ENCODE results near the gene DCAF6.
"Not testable (repeated sequence)": the region's sequence is repeated elsewhere in the genome, so short reads cannot be mapped to it uniquely, and the experiment has no call there.

The DCAF6 gene

DNA sequence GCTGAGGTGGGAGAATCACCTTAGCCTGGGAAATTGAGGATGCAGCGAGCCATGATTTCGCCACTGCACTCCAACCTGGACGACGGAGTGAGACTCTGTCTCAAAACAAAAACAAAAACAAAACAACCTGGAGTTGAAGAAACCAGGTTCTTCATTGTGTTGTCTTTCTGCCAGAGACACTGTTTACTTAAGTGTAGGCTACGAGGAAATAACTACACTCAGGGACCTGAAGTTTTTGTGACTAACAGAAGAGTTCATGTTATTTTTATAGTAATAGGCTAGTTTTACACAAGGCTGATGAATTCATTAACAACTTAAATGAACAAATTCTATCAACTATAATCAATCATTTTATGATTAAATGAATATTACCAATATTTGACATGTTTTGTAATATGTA, 98.9 kb downstream of the DCAF6 start:
- DNase-seq = no peak

DNA sequence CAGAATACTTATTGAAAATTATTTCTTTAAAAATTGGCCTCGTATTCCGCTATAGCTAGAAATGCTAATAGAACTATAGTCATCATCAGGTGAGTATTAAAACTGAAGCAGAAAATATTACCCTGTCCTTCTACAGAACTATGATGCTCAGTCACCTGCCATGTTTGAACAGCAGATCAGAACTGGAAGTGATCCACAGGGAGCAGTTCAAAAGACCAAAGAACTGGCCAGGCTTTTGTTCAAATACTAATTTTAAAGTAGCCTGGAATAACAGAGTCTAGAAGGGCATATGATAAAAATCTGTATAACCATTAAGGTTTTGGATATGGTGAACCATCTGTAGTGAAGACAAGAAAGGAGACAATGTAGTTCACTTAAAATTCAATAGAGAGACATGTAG, 105.9 kb downstream of the DCAF6 start:
- no peak for DNase-seq

DNA sequence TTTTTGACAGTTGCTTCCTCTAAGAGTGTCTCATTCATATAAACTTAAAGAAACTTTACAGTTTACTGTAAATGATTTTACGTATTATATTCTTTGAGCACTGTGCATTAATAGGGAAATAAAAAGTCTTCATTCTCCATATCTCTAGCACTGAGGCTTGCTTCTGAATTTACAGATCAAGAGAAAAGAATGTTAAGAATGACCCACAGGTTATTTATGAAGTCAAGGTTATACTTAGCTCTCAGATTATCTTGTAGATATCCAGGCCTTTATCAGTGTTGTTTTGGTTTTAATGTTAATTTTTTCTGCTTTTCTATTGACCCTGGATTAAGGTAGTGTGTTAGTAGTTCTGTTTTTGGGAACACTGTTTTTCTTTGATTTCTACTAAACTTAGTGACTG, 108.8 kb downstream of the DCAF6 start:
- no peak for DNase-seq

DNA sequence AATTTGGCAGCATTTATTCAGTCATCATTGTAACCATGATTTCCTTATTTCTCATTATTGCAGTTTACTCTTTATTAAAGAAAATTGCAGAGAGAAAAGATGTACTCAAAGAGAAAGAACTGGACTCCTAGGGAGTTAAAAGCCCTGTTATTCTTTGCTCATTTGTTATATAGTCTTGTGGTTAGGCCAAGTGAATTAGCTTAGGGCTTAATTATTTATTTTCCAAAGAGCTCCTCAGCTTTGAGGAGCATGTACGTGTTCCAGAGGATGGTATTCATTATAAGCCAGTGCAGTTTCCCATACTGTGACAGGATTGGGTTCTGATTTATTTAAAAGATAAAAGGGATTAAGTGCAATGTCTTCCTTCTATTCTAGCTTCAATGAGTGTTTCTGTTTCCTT, 113.8 kb downstream of the DCAF6 start:
- DNase-seq = no peak

DNA sequence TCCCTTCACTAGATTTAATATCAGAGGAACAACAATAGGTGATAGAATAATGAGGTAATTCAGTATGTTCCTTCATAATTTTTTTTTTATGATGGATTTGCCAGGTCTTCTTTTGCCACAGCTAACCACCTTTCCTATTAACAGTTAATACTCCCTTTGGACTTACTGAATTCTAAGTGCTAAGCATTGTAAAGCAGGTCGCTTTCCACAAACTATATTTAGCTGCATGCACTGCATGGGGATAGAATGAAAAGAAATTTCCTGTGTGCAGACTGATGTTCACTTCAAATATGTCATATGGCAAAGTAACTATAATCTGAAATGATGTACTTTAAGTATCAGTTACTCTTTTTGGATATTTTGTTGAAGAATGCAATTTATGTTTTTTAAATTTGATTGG, 114.4 kb downstream of the DCAF6 start:
- no peak for DNase-seq

DNA sequence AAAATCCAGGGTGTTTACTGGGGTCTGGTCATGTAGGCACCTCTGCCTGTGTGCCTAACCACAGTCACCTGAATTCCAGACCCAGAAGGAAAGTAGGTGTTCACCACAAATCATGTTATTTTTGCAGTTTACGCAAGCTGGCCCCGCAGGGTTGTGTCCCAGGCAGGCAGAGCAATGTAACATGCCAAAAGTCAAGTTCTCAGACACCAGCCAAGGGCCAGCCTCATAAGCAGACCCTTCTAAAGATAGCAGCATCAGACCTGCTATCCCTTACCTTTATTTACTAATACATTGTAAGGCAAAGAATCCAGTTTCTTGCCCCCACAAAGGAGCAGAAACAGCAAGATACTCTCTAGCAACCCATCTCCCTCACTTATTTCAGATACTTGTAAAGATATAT, 117.2 kb downstream of the DCAF6 start:
- no peak for DNase-seq

DNA sequence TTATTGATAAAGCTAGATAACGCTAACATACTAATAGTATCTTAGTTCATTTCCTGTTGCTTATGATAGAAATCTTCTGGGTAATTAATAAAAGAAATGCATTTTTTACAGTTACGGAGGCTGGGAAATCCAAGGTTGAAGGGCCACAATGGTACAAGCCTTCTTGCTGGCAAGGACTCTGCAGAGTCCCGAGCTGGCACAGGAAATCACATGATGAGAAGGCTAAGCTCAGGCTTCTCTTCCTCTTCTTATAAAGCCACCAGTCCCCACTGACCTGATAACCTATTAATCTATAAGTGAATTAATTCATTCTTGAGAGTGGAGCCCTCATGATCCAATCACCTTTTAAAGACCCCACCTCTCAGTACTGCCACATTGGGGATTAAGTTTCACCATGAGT, 117.6 kb downstream of the DCAF6 start:
- DNase-seq = no peak

DNA sequence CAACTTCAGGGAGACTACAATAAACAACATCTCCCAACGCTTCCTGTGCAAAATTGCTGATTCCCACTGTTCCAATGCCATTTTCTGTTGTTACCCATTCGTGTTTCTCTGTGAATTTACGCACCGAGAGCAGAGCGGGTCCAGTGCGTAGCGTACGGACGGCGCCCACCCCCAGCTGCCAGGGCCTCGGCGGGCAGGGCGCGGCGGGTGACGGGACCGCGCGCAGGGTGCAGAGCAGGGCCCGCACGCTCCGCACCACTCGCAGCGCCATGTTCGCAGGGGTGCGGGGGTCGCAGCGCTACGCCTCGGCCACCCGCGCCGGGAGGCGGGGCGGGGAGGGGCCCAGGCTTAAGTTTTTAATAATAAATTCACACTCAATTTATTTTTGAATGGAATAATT, 119.7 kb downstream of the DCAF6 start:
- DNase-seq = not testable (repeated sequence)

DNA sequence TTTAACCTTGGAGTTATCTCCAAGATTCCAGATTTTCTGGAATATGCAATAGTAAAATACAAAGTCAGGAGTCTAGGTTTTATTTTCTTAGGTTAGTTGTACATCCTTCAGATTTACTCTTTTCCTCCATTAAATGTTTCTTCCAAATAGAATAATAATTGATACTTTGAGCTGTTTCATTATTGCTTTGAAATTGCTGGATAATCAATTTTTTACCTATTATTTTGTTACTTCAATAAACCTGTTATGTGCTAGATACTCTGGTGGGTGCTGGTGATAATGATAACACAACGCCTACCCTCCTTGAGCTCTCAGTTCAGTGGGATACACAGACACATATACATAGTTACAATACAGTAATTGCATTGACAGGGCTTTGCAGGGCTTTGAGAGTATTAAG, 120.9 kb downstream of the DCAF6 start:
- no peak for DNase-seq

DNA sequence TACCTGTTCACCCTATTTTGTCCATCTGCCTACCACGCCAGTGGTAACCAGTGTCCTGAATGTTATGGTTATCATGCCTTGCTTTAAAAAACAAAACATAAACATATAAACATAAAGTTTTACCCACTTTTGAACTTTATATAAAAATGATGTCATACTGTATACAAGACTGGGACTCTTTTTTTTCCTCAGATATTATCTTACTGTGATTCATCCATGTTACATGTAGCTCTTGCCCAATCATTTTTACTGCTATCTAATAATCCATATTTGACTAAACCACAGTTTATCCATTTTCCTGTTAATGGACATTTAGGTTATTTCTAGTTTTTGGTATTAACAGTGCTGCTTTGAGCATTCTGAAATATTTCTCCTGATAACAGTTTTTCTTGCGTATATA, 121.4 kb downstream of the DCAF6 start:
- DNase-seq = no peak

DNA sequence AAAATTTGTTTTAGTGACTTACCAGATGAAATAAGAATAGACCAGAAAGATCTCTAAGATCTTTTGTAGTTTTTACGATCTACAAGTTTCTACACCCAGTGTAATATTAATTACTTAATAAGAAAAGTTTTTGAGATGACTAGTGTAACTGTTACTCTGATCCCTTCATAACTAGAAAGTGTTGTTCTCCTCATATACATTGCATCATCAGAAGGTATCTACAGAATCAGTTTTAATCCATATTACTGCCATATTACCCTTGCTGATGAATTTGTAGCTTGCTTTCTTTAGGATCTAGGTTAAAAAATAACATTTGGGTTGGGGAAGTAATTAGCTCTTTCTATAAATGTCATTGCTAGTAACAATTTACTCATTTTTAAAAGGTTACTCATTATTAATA, 127.7 kb downstream of the DCAF6 start:
- DNase-seq = no peak

DNA sequence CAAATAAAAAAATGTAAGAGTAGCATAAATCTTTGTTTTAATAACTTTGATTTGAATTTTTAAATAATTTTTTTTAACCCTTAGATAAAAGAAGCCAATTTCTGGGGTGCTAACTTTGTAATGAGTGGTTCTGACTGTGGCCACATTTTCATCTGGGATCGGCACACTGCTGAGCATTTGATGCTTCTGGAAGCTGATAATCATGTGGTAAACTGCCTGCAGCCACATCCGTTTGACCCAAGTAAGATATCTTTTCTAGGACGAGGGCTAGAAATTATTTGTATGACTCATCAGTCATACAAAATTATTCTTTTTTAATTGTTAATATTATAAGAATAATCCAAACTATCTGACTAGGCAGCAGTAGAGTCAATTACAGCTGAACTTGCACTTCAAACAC, 129.0 kb downstream of the DCAF6 start:
- DNase-seq = no peak

DNA sequence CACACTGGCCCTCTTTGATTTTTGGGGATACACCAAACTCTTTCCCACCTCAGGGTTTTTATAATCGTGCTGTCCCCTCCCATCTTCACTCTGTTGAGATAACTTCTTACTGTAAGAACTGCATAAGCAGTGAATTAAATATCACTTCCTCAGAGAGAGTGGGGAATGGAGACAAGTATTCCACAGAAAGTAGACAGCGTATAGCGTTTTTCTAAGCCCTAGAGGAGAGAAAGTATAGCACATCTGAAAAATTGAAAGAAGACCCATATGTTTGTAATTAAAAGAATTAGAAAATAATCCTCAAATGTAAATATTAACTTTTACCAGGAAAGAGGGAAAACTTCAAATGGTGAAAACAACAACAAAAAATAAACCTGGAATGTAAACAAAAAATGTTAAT, 132.9 kb downstream of the DCAF6 start:
- DNase-seq = no peak

DNA sequence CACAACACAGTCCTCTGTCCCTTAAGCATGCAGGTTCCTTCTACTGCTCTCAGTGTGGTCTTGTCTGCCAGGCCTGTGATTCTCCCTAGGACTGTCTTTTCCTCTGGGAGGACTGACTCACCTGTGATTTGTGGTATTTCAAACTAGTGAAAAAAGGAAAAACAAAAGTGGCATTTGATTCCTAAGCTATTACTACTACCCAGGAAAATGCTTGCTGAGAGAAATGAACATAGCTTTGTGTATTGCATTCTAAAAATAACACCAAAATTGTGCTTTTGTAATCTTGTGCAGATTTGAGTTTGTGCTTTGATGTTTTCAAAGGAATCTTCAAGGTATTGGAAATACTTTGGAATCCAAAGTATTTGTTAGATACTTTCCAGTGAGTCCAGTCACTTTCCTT, 143.3 kb downstream of the DCAF6 start:
- DNase-seq = no peak

DNA sequence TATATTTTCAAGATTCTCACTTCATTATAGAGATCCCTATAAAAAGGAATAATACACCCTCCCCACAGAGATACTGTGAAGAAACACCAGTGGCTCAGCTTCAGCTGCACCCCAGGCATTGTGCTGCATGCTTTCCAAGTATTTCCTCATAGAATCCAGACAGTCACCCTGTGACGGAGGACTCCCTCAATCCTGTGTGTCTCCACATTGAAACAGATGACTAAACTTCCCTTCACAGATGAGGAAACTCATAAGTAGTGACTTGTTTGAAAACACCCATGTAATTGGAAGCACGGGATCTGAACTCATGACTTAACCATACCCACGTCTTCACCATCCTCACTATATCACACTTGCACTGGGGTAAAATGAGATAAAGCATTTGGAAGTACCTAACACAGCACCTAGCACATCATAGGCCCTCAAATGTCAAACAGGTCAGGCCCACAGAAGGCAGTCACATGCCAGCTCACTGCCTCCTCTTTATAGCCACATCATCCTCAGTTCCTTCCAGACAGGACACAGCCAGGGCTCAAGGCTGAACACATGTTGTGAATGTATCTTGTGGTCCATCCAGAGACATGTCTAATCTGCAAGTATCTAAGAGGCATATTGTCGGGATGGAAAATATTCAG, 145.0 kb downstream of the DCAF6 start:
- no peak for DNase-seq

DNA sequence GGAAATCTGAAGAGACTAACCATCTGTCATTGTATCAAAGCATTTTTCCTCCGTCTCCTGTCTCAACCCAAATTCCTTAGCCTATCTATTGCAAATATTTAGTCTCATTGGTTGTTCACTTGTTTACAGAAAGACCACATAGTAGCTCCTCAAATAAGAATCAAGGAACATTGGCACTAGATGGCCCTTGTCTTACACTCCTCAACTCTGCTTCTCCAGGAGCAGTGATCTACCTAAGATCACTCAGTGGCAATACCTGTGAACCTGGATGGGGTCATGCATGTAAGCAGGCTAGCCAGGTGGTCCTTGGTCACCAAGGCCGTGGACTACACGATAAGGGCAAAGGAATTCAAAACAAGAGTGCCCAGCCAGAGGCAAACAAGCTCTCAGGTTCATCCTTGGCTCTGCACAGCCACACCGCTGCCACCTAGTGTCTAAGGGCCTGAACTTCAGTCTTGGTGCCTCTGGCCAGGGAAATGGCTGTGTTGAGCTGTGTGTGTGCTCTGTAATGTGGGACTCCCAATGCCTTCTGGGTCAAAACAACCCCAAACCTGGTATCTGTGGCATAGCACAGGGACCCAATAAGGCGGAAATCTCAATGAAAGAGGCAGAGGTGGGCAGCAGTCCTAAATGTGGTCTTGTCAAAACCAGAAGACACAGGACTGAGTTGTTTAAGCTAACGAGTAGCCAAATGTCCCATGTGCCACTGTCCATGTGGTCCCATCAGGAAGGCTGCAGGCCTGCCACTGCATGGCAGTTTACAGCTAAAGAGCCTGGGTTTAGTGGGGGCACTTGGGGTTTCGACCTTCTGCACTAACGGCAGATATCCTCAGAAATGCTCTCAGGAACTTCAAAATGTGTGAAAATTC, 145.8 kb downstream of the DCAF6 start:
- peak in 1 of 2 experiments; percentile 42 for DNase-seq

DNA sequence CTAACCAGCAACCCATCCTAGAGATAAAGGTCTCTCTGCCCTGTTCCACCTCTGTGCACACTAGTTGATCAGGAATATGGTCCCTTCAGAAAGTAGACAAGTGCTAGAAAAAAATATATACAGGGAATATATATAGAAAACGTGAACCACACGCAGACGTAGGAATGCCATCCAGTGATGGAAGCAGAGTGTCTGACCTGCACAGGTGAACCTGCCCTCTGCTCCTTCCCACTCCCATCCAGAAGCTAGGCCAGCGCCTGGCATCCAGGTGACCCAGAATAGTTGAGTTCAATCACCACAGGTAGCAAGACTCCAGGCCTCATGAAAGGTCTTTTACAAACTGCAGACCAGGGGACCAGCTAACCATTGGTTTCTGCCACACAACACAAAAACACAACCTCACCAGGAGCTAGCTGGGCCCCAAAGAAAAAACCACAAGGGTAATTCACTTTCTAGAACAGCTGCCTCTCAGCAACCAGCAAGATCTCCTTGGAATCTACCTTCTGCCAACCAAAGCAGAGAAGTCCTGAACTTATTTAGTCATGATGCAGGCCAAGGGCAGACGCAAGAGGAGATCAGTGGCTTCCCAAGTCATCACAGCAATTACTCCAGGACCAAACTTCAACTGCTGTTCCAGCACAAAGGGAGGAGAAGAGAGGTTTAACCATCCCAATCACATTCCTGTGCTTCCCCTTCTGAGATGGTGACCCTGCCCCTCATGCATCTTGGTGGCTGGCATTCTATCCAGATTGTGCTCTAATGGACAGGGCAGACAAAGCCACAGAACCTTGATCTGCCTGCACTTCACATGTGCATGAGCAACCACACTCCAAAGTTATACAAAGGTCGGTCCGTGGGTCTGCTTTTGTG, 147.2 kb downstream of the DCAF6 start:
- no peak for DNase-seq

DNA sequence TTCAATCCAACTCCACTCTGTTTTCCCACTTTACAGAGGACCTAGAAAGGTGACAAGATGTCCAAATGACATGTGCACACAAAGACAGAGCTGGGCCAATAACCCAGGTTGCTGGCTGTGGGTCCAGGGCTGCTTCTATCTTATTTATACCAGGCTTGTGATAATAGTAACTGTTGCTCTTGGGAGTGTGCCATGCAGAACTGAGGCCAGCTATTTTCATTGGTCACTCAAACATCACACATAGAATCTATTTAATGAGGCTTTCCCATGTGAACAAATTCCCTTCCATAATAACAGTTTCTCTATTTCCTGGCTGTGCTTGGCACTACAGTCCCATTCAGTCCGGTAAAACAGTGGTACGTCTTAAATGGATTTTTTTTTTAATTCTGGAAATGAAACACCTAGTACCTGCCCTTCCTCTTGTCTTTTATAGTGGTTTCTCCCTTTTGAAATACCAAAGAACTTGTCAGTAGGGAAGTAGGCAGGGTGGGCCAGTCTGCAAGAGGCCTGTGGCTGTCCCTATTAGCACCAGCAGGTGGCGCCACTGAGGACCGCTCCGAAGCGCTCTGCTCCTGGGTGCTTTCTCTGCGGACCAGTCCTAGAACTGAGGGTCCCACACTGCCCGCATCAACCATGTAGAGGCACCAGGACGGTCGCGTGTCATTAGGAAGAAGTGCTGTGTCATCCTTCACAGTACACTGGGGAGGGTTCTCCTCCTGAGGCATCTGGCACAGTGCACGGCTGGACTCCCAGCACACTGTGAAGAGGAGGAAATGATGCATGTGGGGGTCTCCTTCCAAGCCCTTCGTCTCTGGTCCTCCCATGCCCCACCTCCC, 148.1 kb downstream of the DCAF6 start:
- DNase-seq = no peak

DNA sequence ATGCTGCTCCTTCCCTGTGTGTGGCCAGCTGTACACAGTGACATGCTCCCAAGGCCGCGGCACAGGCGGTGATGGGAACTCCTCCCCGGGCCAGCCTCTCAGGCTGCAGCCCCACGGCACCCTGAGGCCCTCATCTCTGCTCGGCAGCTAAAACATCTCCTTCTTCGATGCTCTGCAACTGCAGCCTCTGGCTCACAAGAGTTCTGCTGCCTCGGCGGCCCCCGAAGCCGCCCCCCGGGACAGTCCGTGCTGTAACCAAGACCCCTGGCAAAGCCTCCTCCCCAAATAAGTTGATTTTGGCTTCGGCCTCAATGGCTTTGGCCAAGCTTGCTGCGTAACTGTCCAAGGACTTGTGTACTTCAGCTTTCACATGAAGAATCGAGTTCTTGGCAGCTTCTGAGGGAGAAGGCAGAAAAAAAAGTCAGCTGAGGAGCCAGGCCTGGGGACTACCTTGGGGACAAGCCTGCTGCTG, 149.0 kb downstream of the DCAF6 start:
- DNase-seq = no peak

DNA sequence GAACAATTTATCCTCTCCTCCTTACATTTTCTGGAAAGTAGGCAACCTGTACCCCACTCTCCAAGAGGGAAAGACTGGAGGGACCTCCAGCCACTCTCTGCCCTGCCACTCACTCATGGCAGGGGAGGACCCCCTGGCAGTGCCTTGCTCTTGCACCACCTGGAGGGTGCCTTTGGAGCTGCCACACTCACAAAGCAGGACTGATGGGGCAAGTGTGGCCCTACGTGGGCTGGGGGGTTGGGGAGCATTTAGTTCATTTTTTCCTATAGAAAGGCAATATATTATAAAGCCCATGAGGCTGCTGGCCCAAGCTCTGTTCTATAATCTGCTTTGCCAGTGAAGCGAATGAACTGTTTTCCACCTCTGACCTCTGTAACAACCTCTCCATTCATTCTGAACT, 150.0 kb downstream of the DCAF6 start:
- no peak for DNase-seq

DNA sequence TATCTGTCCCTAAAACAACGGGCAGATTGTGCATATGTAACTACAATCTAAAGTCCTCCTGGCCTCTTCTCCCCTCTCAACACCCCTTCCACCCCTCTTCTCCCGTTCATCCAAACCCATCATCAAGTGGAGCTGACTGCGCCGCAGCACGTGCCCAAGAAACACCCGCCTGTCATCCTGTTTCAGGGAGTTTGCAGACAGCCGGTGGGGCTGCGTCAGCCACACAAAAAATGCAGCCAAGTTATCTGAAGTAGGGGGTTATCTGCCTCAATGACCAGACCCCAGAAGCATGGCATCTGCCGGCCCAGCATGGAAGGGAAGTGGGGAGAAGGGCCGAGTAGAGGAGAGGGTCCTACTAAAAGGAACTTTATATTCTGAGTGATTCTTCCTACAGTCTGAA, 151.2 kb downstream of the DCAF6 start:
- DNase-seq = no peak

DNA sequence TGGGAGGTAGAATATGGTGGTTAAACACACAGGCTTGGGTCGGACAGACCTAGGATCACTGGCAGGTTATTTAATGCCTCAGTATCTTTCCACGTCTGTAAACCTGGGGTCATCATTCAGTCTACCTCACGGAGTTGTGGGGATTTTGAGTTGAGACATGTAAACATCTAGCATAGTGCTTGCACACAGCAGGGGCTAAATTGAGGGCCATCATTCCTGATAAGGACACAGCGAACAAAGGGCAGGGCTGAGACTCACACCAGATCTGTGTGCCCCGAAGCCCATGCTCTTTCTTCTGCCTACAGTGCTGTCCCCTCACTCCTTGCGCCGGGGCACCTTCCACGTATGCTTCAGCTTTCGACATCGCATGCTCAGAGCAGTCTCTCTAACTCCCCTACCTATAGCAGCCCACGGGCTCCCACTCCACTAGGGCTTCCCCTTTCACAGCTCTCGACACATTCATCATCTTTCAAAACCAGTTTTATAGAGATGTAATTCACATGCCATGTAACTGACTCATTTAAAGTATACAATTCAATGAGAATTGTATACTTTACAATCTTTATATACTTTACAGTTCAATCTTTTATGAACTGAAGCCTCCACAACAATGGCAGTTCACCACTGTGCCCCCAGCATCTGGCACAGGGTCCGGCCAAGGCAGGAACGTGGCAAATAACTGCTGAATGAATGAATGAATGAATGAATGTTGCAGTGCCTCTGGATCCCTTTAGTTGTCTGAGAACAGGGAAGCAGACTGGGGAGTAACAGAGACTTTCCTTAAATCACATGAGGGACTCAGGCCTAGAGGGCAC, 152.2 kb downstream of the DCAF6 start:
- DNase-seq = no peak

All from SW 1271 (cell line).